Adrenal gland (tissue), 12 donors: Measurements from ENCODE around the gene NMU. TPM values are rescaled to one million over a fixed set of nuclear protein-coding genes. Genes with fewer than 3 reads are reported as not detected.

ENCODE experiments used
- DNase-seq, 7 donors: peaks; one replicate each; pipeline ENCODE4 v3.0.0-alpha.2; 2019 to 2020
- H3K27ac ChIP-seq, 5 donors: fragments of 200-600 bp; sonication (generic) in 4 of 5; 1 replicate in 3 of 5; 2 replicates in 2 of 5; pipeline versions ENCODE4 v1.5.1 to v1.8.0; 2016 to 2020; ENCODE audit warnings: mild to moderate bottlenecking in 1 of 5
- H3K27me3 ChIP-seq: fragments of 200-600 bp; 2 replicates; pipeline ENCODE4 v1.8.0; 2021
- H3K36me3 ChIP-seq, 2 donors: fragments of 200-600 bp; replicated peaks in 1 of 2; 1 replicate in 1 of 2; 2 replicates in 1 of 2; pipeline versions ENCODE4 v1.5.1 to v1.8.0; 2018 to 2022
- H3K4me1 ChIP-seq, 2 donors: fragments of 200-600 bp; replicated peaks in 1 of 2; 1 replicate in 1 of 2; 2 replicates in 1 of 2; pipeline versions ENCODE4 v1.5.1 to v1.8.0; 2018 to 2021
- H3K4me3 ChIP-seq, 4 donors: fragments of 200-600 bp; sonication (generic) in 3 of 4; one replicate each; pipeline ENCODE4 v1.5.1; 2016 to 2018
- H3K9me3 ChIP-seq, 3 donors: fragments of 200-600 bp; sonication (generic) in 1 of 3; replicated peaks in 1 of 3; 1 replicate in 2 of 3; 2 replicates in 1 of 3; pipeline versions ENCODE4 v1.5.1 to v1.8.0; 2016 to 2021
- CTCF ChIP-seq, 6 experiments: fragments of 450-650 bp in 4 of 6; fragments of 200-600 bp in 2 of 6; sonication (generic) in 1 of 6; IDR thresholded peaks; 1 replicate in 5 of 6; 2 replicates in 1 of 6; pipeline versions ENCODE4 v1.5.1 to v1.8.0; 2016 to 2021; ENCODE audit warnings: antibody characterized with exemption in 6 of 6, mild to moderate bottlenecking in 2 of 6, moderate library complexity in 1 of 6
- POLR2A ChIP-seq, 2 donors: fragments of 450-650 bp; IDR thresholded peaks; one replicate each; pipeline ENCODE4 v1.6.1; 2017; ENCODE audit warnings: antibody characterized with exemption in 2 of 2, mild to moderate bottlenecking in 2 of 2, moderate library complexity in 1 of 2
- WGBS, 4 donors: extraction: QIAGEN DNeasy Blood & Tissue Kit in 2 of 4; methylation state at CpG; one replicate each; pipeline versions ENCODE4 v1.1.5 to v1.1.7; 2013 to 2017; 5-methylcytosine and 5-hydroxymethylcytosine counted together
- intact Hi-C, 2 donors: fragments of 100-400 bp; cut with DNase I; formaldehyde crosslinking; loops; one replicate each; pipeline versions ENCODE4 v1.14.1 to v1.15.0; 2022 to 2023
- polyA plus RNA-seq, 3 donors: library from polyadenylated mRNA; stranded (reverse); fragments of 200-250 nt in 2 of 3; fragments of 350-450 nt in 1 of 3; fragmentation: Illumina TruSeq in 1 of 3; extraction: RNeasy Lipid Tissue Mini Kit (QIAGEN cat#74804) in 1 of 3; gene quantifications; one replicate each; pipeline ENCODE4 v1.2.3, GENCODE V29; 2013 to 2014
- total RNA-seq, 9 donors: library from RNA; depleted of rRNA in 4 of 9; stranded (reverse); fragments of >200 nt in 4 of 9; fragments of 120-200 nt in 1 of 9; fragmentation: NEBNext Ultra II Directional in 1 of 9; extraction: Animal tissue kit (Norgen Biotek cat#: 25700) in 1 of 9; gene quantifications; one replicate each; pipeline versions ENCODE4 v1.1.0 to v1.2.4, GENCODE V29; 2013 to 2023
- donor health status: healthy with polysubstance abuse.
- donor health status: Bipolar disorder and iron deficiency.
- donor health status: DM: yes; HTN: yes; CAD: no.
- donor health status: DM: no; HTN: no; CAD: no.
- donor health status: DM: no; HTN: no; CAD: no.
- donor health status: DM: yes; HTN: yes; CAD: no.

The NMU gene
- total and polyA plus RNA-seq, 12 donors = 0.24 to 0.99 (median 0.39) TPM; not detected in 7

DNA sequence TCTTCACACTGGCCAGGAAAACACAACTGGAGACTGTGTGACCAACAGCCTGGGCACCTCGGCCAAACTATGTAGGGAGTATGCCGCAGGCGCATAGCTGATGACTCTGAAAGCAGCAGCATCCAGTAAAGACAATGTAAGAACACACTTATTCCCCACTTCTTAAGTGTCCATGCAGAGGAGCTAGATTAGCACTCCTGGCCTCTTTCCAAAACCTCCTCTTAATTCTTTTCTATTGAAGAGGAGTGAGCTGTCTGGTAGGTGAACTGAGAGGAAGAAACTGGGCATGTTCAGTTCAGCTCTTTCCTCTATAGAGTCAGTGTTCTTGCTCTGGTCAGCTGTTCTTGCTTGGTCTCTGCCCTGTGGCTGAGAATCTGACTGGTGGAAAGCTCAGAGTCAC, 21.1 kb downstream of the NMU start:
- Histone ChIP-seq H3K27ac (no peak overlapping the region), H3K4me1 (no peaks in the 10 kb centered on the region), H3K27me3 (no peaks in the 10 kb centered on the region), H3K4me3 (no peak overlapping the region), H3K36me3 (no peaks in the 10 kb centered on the region), H3K9me3 (no peaks in the 10 kb centered on the region)
- WGBS, 4 donors = 79 to 97% (median 86%) methylated on average over 3 of the region's 3 CpGs
- no peak for DNase-seq
- no peak for TF ChIP-seq POLR2A (IDR thresholded peaks at IDR 0.05)
- TF ChIP-seq CTCF (IDR thresholded peaks at IDR 0.05) = no peak
- intact Hi-C loops = no loop called here

DNA sequence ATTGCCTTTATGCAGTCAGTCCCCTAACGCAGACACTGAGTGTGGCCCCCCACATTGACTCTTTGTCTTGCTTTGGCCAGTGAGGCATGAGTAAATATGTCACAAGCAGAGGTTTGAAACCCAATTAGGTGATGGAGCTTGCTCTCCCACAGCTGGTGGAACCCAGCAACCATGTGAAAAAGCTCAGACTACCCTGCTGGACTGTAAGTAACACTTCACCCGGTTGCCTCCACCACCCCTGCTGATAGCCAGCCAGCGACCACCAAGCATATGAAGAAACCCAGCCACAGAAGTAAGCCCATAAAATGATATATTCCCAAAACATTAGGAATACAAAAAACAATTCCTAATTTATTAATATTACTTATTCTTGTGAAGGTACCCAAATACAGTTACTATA, 22.5 kb downstream of the NMU start:
- WGBS, 4 donors = 70 to 94% (median 79%) methylated on average over 3 of the region's 3 CpGs
- H3K4me1 ChIP-seq = no peaks in the 10 kb centered on the region
- H3K4me3 ChIP-seq = no peak overlapping the region
- no peak for TF ChIP-seq CTCF (IDR thresholded peaks at IDR 0.05)
- H3K9me3 ChIP-seq = no peaks in the 10 kb centered on the region
- DNase-seq = no peak
- H3K36me3 ChIP-seq = no peaks in the 10 kb centered on the region
- H3K27ac ChIP-seq = no peak overlapping the region
- no peaks in the 10 kb centered on the region for H3K27me3 ChIP-seq
- intact Hi-C loops = no loop called here

DNA sequence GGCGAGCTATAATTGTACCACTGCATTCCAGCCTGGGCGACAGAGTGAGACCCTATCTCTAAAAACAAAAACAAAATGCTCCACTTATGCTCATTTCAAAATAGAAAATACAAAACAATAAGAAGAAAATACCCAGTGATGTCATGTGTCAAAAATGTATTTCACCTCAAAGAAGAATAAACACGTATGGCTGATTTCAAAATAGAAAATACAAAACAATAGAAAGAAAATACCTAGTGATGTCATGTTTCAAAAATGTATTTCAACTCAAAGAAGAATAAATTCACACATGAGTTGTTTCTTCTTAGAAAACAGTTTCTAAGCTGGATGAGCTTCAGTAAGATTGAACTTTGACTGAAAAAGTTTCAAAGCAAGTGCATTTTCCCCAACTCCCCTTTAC, 23.8 kb downstream of the NMU start:
- H3K27me3 ChIP-seq = no peaks in the 10 kb centered on the region
- H3K36me3 ChIP-seq = no peaks in the 10 kb centered on the region
- H3K4me1 ChIP-seq = no peaks in the 10 kb centered on the region
- DNase-seq = no peak
- no peak overlapping the region for H3K27ac ChIP-seq
- TF ChIP-seq POLR2A (IDR thresholded peaks at IDR 0.05) (no peak), CTCF (IDR thresholded peaks at IDR 0.05) (no peak)
- no peaks in the 10 kb centered on the region for H3K9me3 ChIP-seq
- intact Hi-C loops = no loop called here
- no peak overlapping the region for H3K4me3 ChIP-seq
- WGBS, 4 donors = 76 to 91% (median 85%) methylated on average over 3 of the region's 3 CpGs

DNA sequence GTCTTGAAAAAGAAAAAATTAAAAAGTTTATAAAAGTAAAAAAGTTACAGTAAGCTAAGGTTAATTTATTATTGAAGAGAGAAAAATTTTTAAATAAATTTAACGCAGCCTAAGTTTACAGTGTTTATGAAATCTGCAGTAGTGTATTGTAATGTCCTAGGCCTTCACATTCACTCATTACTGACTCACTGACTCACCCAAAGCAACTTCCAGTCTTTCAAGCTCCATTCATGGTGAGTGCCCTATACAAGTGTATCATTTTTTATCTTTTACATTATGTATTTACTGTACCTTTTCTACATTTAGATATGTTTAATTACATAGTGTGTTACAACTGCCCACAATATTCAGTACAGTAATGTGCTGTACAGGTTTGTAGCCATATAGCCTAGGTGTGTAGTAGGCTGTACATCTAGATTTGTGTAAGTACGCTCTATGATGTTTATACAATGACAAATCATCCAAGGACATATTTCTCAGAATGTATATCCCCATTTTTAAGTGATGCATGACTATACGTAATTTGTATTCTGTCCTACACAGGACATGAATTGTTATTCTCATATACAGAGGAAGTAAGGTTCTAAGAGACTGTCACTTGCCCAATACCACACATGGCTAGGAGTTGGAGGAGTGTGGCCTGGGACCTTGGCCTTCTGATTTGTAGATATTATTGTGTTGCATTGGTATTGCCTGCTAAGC, 24.6 kb downstream of the NMU start:
- H3K4me3 ChIP-seq = no peak overlapping the region
- WGBS, 4 donors = 87 to 96% (median 91%) methylated on average over 3 of the region's 3 CpGs
- H3K36me3 ChIP-seq = no peaks in the 10 kb centered on the region
- no peaks in the 10 kb centered on the region for H3K27me3 ChIP-seq
- no peak overlapping the region for H3K27ac ChIP-seq
- TF ChIP-seq POLR2A (IDR thresholded peaks at IDR 0.05) (no peak), CTCF (IDR thresholded peaks at IDR 0.05) (no peak)
- DNase-seq = no peak
- intact Hi-C loops = no loop called here
- H3K9me3 ChIP-seq = no peaks in the 10 kb centered on the region
- H3K4me1 ChIP-seq = no peaks in the 10 kb centered on the region
